PC-9 (cell line): ENCODE measurements around the gene METTL22.

Experiments used
- CTCF ChIP-seq: fragments of 200-600 bp; sonication (generic); conservative IDR thresholded peaks from 2 replicates; pipeline ENCODE4 v1.6.1; 2017; ENCODE audit warnings: mixed run types, antibody characterized with exemption, mild to moderate bottlenecking, moderate library complexity
- EZH2 ChIP-seq: fragments of 200-600 bp; sonication (generic); IDR thresholded peaks from 2 replicates; pipeline ENCODE4 v1.8.0; 2017; ENCODE audit warnings: antibody characterized with exemption, low read depth

- TF ChIP-seq CTCF (no peak), EZH2 (no peak)
Measured at GRCh38 chr16:8676737-8677375, 55.4 kb downstream of the METTL22 start.
